NCI-H446 (cell line): Measurements from ENCODE around the gene MYRIP.
A peak's percentile ranks its signal among the peaks of the same experiment; 100 is the strongest.

ENCODE experiments used
- DNase-seq, 2 experiments: peaks; one replicate each; lab custom pipeline; 2025; lab: John Stamatoyannopoulos, UW

MYRIP gene

DNA sequence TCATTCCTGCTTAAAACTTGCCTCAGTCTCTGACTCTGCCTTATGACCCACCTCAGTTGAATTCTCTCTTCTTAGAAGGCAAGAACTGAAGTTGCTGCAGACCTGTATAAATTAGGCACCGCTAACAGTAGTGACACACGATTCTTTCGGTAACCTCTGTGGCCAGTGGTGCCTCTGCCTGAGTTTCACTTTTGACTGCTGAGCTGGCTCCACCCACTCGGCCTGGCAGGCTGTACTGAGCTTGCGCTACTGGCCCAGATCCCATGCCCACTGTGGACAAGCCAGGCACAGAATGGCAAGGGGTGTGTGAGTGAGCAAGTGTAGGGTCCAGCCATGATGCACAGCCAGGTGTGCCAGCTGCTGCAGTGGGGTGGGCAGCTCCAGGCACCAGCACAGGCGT is 481.0 kb downstream of the MYRIP start:
- no peak for DNase-seq

DNA sequence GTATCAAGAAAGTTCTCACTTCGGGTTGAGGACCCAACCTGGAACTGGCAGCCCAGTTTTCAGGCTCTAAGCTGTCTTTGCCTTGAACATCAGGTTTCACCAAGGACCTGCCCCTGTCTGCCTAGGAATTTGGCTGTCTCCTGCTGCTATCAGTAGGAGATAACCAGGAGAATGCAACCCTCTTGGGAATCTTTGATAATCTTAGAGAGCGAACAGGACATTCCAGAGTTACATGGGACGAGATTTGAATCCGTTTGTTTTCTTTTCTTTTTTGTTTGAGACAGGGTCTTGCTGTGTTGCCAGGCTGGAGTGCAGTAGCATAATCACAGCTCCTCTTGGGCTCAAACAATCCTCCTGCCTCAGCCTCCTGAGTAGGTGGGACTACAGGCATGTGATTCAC is 482.1 kb downstream of the MYRIP start:
- DNase-seq: no peak

GRCh38 chr3:40292637-40293349 is 483.4 kb downstream of the MYRIP start:
- no peak for DNase-seq

DNA sequence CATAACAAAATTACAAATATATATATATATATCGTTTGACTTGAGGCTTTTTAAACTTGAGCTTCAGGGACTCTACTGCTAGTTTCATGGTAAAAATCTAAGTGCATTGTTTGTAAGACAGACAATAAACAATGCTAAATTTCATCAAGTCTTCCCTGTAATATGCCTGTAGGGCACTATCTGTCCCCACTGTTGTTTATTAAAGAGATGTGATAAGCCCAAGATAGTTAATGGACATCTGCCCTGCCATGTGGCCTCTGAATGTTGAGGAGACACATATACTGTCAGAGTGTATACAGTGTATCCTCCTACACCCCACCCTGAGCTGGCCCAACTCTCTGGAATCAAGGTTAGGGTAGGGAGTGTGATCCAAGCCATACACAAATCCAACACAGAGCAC is 485.0 kb downstream of the MYRIP start:
- DNase-seq: no peak

- DNase-seq: no peak
Measured at GRCh38 chr3:40298075-40298474, 488.7 kb downstream of the MYRIP start.

GRCh38 chr3:40299130-40299720 is 489.8 kb downstream of the MYRIP start:
- DNase-seq: no peak

- no peak for DNase-seq
Measured at GRCh38 chr3:40299721-40300335, 490.4 kb downstream of the MYRIP start.

- DNase-seq: no peak
Measured at GRCh38 chr3:40302784-40303183, 493.4 kb downstream of the MYRIP start.

GRCh38 chr3:40304352-40304751 is 494.9 kb downstream of the MYRIP start:
- no peak for DNase-seq

DNA sequence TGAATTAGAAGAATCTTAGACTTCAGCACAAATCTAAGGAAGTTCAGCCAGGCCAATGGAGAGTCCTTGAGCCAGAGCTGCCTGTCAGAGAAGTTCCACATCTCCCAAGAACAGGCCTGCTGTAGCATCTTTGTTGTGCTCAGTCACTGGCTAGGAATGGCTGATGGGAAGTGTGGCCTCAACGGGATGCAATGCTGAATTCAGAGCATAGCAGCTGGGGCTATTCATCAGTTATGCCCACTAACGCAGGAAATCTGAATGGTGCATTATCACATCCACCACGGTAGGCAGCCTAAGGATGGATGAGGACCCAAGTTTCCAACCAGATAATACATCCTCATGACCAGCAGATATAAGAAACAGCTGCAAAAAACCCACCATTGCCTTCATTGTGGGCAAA is 496.9 kb downstream of the MYRIP start:
- no peak for DNase-seq

DNA sequence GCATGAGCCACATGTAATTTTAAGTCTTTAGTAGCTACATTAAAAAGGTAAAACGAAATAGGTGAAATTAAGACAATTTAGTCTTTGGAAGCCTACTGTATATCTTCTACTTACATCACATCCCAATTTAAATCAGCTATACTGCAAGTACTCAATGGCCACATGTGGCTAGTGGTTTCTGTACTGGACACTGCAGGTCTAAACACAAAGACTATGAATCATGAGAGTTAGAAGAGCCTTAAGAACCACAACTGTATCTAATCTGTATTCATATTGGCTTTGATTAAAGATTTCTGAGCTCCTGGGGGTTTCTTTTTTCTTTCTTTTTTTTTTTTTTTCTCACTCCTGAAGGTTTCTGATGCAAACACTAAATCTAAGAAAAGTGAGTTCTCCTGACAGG is 497.8 kb downstream of the MYRIP start:
- no peak for DNase-seq

DNA sequence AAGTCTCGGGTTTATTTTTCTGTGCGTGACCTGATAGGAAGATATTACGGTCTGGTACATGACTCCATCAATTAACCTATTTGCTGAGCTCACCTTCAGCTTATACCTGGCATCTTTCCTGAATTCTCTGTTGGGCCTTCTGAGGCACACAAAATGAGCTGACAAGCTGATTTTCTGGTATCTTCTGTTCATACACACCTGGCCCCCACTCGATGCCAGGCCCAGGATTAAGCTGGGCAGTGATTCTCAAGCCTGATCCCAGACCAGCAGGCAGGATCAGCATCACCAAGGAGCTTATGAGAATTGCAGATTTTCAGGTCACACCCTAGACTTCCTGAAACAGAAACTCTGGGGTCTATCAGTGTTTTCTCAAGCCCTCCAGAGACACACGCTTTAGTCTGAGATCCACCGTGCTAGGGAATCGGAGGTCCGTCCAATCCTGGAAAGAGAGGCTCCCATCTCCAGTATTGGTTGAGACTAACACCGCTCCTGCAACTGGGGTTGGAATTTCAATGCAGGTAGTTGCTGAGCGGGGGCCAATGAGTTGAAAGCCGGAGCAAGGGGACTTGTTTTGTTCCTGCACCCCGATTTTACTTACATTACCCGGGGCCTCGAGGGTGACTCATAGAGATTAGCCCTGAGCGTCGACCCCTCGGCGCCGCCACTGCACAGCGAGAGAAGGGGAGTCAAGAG is 499.5 kb downstream of the MYRIP start:
- DNase-seq: no peak

GRCh38 chr3:40309418-40309924 is 500.1 kb downstream of the MYRIP start, which contains the start of gene EIF1B:
Gene EIF1B (plus strand): TSS chr3:40309707. CDS start chr3:40309942, 235 bp downstream.
- DNase-seq: peak; percentile 89 to 93
